Activated naive CD4-positive, alpha-beta T cell treated with anti-CD3 and anti-CD28 coated beads for 36 hours (primary cell): ENCODE results near the gene SLAMF6. TPM values are rescaled to one million over a fixed set of nuclear protein-coding genes. Genes with fewer than 3 reads are reported as not detected.
A peak's percentile ranks its signal among the peaks of the same experiment; 100 is the strongest.
"Not testable (repeated sequence)": the region's sequence is repeated elsewhere in the genome, so short reads cannot be mapped to it uniquely, and the experiment has no call there.

Experiments
- CTCF ChIA-PET: fragments of 350-600 bp; sonication (Branson Sonifier 250); formaldehyde crosslinking; loops from one replicate; lab custom pipeline; 2021; ENCODE audit warnings: antibody characterized with exemption; lab: Charles Lee
- DNase-seq: peaks from one replicate; pipeline ENCODE4 v3.0.0-alpha.2; 2020
- H3K27ac Mint-ChIP-seq: one replicate; pipeline ENCODE4 v1.8.0; 2021; ENCODE audit warnings: mild to moderate bottlenecking, mixed read lengths
- H3K27me3 Mint-ChIP-seq: one replicate; pipeline ENCODE4 v1.8.0; 2021; ENCODE audit warnings: low read depth, mixed read lengths
- H3K36me3 Mint-ChIP-seq: one replicate; pipeline ENCODE4 v1.8.0; 2021; ENCODE audit warnings: low read depth, mixed read lengths
- H3K4me1 Mint-ChIP-seq: one replicate; pipeline ENCODE4 v1.8.0; 2021; ENCODE audit warnings: low read depth, mixed read lengths
- H3K4me3 Mint-ChIP-seq: one replicate; pipeline ENCODE4 v1.8.0; 2021; ENCODE audit warnings: mild to moderate bottlenecking, moderate library complexity, mixed read lengths
- H3K9me3 Mint-ChIP-seq: one replicate; pipeline ENCODE4 v1.8.0; 2021; ENCODE audit warnings: mixed read lengths
- intact Hi-C: fragments of 100-400 bp; cut with micrococcal nuclease; formaldehyde crosslinking; loops from one replicate; pipeline ENCODE4 v1.15.1; 2023
- total RNA-seq, 2 experiments: library from RNA; stranded (reverse); gene quantifications; one replicate each; pipeline ENCODE4 v1.2.3, GENCODE V29; 2021

Gene SLAMF6
- total RNA-seq: 10 to 100 TPM; 55.0 to 55.5 TPM

GRCh38 chr1:160522622-160523345 lies at the start of gene SLAMF6:
Gene SLAMF6, minus strand, starts transcription at chr1:160523255. Its CDS starts 63 bp downstream, at chr1:160523192.
- no peaks in the 10 kb centered on the region for H3K27me3 Mint-ChIP-seq
- H3K27ac Mint-ChIP-seq: peak within 1 kb of the TSS; percentile 97
- H3K4me1 Mint-ChIP-seq: peaks cover 52% of the 10 kb centered on the region
- H3K9me3 Mint-ChIP-seq: peaks cover 33% of the 10 kb centered on the region
- DNase-seq: peak; percentile 73
- peak within 1 kb of the TSS; percentile 85 for H3K4me3 Mint-ChIP-seq
- H3K36me3 Mint-ChIP-seq: peaks cover 53% of the 10 kb centered on the region
- intact Hi-C loops: loop anchor here (1.0 to 10.0 kb wide), 3 partner anchors 18 to 1508 kb away; partner anchors contain the start of gene DCAF8
- CTCF ChIA-PET: interaction anchor here (0.6 to 2.0 kb wide), 12 partner anchors 9 to 845 kb away, joined by 3 to 14 read pairs (median 4); partner anchors contain the start of gene CFAP126

- intact Hi-C loops: loop anchor here (10.0 kb wide), 1 partner anchor 646 kb away; the partner anchor contains the start of gene TAGLN2
- no peak for DNase-seq
- no peaks in the 10 kb centered on the region for H3K27me3 Mint-ChIP-seq
- H3K27ac Mint-ChIP-seq: peak overlapping the region; percentile 57
- peaks cover 90% of the 10 kb centered on the region for H3K4me1 Mint-ChIP-seq
- H3K9me3 Mint-ChIP-seq: no peaks in the 10 kb centered on the region
- H3K36me3 Mint-ChIP-seq: peaks cover 5% of the 10 kb centered on the region
- no peak overlapping the region for H3K4me3 Mint-ChIP-seq
- CTCF ChIA-PET: interaction anchor here (1.2 to 1.4 kb wide), 2 partner anchors 26 to 36 kb away, joined by 3 to 5 read pairs; no protein-coding TSS in a partner anchor
Measured at GRCh38 chr1:160570840-160571239, 47.8 kb upstream of the SLAMF6 start.

- intact Hi-C loops: loop anchor here (2.0 to 10.0 kb wide), 2 partner anchors 141 to 645 kb away; partner anchors contain the start of gene TAGLN2
- peak overlapping the region; percentile 84 for H3K27ac Mint-ChIP-seq
- CTCF ChIA-PET: interaction anchor here (1.4 kb wide), 1 partner anchor 37 kb away, joined by 5 read pairs; no protein-coding TSS in a partner anchor
- peaks cover 89% of the 10 kb centered on the region for H3K4me1 Mint-ChIP-seq
- DNase-seq: no peak
- H3K9me3 Mint-ChIP-seq: no peaks in the 10 kb centered on the region
- no peaks in the 10 kb centered on the region for H3K27me3 Mint-ChIP-seq
- no peak overlapping the region for H3K4me3 Mint-ChIP-seq
- H3K36me3 Mint-ChIP-seq: peaks cover 5% of the 10 kb centered on the region
Measured at GRCh38 chr1:160569806-160570205, 46.8 kb upstream of the SLAMF6 start.

GRCh38 chr1:160567858-160568682 lies 45.0 kb upstream of the SLAMF6 start:
- Mint-ChIP-seq H3K9me3 (peaks cover 4% of the 10 kb centered on the region), H3K27me3 (no peaks in the 10 kb centered on the region), H3K36me3 (peaks cover 10% of the 10 kb centered on the region), H3K4me1 (peaks cover 84% of the 10 kb centered on the region), H3K27ac (peak overlapping the region; percentile 95), H3K4me3 (peak overlapping the region; percentile 62)
- CTCF ChIA-PET: interaction anchor here (0.6 to 1.2 kb wide), 3 partner anchors 33 to 113 kb away, joined by 3 to 4 read pairs (median 3); no protein-coding TSS in a partner anchor
- DNase-seq: peak; percentile 77
- intact Hi-C loops: loop anchor here (1.0 to 2.0 kb wide), 3 partner anchors 8 to 139 kb away; no protein-coding TSS in a partner anchor

- H3K27ac Mint-ChIP-seq: peak overlapping the region; percentile 95
- intact Hi-C loops: no loop called here
- no peak for DNase-seq
- peaks cover 81% of the 10 kb centered on the region for H3K4me1 Mint-ChIP-seq
- CTCF ChIA-PET: interaction anchor here (0.7 to 1.1 kb wide), 3 partner anchors 12 to 39 kb away, joined by 3 to 4 read pairs (median 3); no protein-coding TSS in a partner anchor
- no peak overlapping the region for H3K4me3 Mint-ChIP-seq
- peaks cover 17% of the 10 kb centered on the region for H3K36me3 Mint-ChIP-seq
- peaks cover 11% of the 10 kb centered on the region for H3K9me3 Mint-ChIP-seq
- no peaks in the 10 kb centered on the region for H3K27me3 Mint-ChIP-seq
Measured at GRCh38 chr1:160567341-160567740, 44.3 kb upstream of the SLAMF6 start.

GRCh38 chr1:160565564-160565963 lies 42.5 kb upstream of the SLAMF6 start:
- intact Hi-C loops: no loop called here
- no peak overlapping the region for H3K4me3 Mint-ChIP-seq
- peaks cover 15% of the 10 kb centered on the region for H3K36me3 Mint-ChIP-seq
- DNase-seq: no peak
- CTCF ChIA-PET: interaction anchor here (0.6 to 1.9 kb wide), 3 partner anchors 25 to 641 kb away, joined by 3 to 5 read pairs (median 4); no protein-coding TSS in a partner anchor
- no peaks in the 10 kb centered on the region for H3K27me3 Mint-ChIP-seq
- H3K4me1 Mint-ChIP-seq: peaks cover 81% of the 10 kb centered on the region
- no peak overlapping the region for H3K27ac Mint-ChIP-seq
- H3K9me3 Mint-ChIP-seq: peaks cover 13% of the 10 kb centered on the region

GRCh38 chr1:160563230-160563629 lies 40.2 kb upstream of the SLAMF6 start:
- Mint-ChIP-seq H3K36me3 (peaks cover 22% of the 10 kb centered on the region), H3K4me1 (peaks cover 86% of the 10 kb centered on the region), H3K9me3 (peaks cover 15% of the 10 kb centered on the region)
- DNase-seq, H3K27me3 Mint-ChIP-seq, H3K27ac Mint-ChIP-seq, H3K4me3 Mint-ChIP-seq, intact Hi-C loops: not testable (repeated sequence)
- CTCF ChIA-PET: interaction anchor here (0.9 kb wide), 1 partner anchor 135 kb away, joined by 3 read pairs; no protein-coding TSS in a partner anchor

GRCh38 chr1:160562745-160563144 lies 39.7 kb upstream of the SLAMF6 start:
- H3K9me3 Mint-ChIP-seq: peaks cover 15% of the 10 kb centered on the region
- CTCF ChIA-PET, DNase-seq, H3K27me3 Mint-ChIP-seq, intact Hi-C loops, H3K27ac Mint-ChIP-seq, H3K4me3 Mint-ChIP-seq: not testable (repeated sequence)
- H3K36me3 Mint-ChIP-seq: peaks cover 23% of the 10 kb centered on the region
- peaks cover 84% of the 10 kb centered on the region for H3K4me1 Mint-ChIP-seq

GRCh38 chr1:160560806-160561205 lies 37.8 kb upstream of the SLAMF6 start:
- H3K4me3 Mint-ChIP-seq: peak overlapping the region; percentile 57
- H3K36me3 Mint-ChIP-seq: peaks cover 23% of the 10 kb centered on the region
- H3K9me3 Mint-ChIP-seq: peaks cover 15% of the 10 kb centered on the region
- no peaks in the 10 kb centered on the region for H3K27me3 Mint-ChIP-seq
- CTCF ChIA-PET: interaction anchor here (0.6 to 6.9 kb wide), 8 partner anchors 15 to 95 kb away, joined by 3 to 39 read pairs (median 4); partner anchors contain the start of gene CD84
- H3K4me1 Mint-ChIP-seq: peaks cover 65% of the 10 kb centered on the region
- DNase-seq: no peak
- intact Hi-C loops: loop anchor here (1.0 kb wide), 1 partner anchor 7 kb away; no protein-coding TSS in a partner anchor
- H3K27ac Mint-ChIP-seq: peak overlapping the region; percentile 86

- DNase-seq: no peak
- Mint-ChIP-seq H3K9me3 (peaks cover 15% of the 10 kb centered on the region), H3K36me3 (peaks cover 23% of the 10 kb centered on the region), H3K27ac (peak overlapping the region; percentile 86), H3K4me3 (peak overlapping the region; percentile 57), H3K27me3 (no peaks in the 10 kb centered on the region), H3K4me1 (peaks cover 58% of the 10 kb centered on the region)
- CTCF ChIA-PET: interaction anchor here (0.6 to 6.9 kb wide), 7 partner anchors 10 to 95 kb away, joined by 3 to 39 read pairs (median 4); no protein-coding TSS in a partner anchor
- intact Hi-C loops: loop anchor here (1.0 kb wide), 1 partner anchor 8 kb away; no protein-coding TSS in a partner anchor
Measured at GRCh38 chr1:160560045-160560705, 37.1 kb upstream of the SLAMF6 start.

GRCh38 chr1:160559437-160559836 lies 36.4 kb upstream of the SLAMF6 start:
- DNase-seq, H3K27me3 Mint-ChIP-seq, intact Hi-C loops: not testable (repeated sequence)
- Mint-ChIP-seq H3K36me3 (peaks cover 23% of the 10 kb centered on the region), H3K4me1 (peaks cover 52% of the 10 kb centered on the region), H3K9me3 (peaks cover 15% of the 10 kb centered on the region), H3K4me3 (peak overlapping the region; percentile 65), H3K27ac (peak overlapping the region; percentile 74)
- CTCF ChIA-PET: interaction anchor here (1.9 to 6.9 kb wide), 3 partner anchors 10 to 48 kb away, joined by 6 to 39 read pairs (median 37); no protein-coding TSS in a partner anchor
